OCI-LY3 (cell line): ENCODE data around the gene STPG1.
"Not testable (repeated sequence)": the region's sequence is repeated elsewhere in the genome, so short reads cannot be mapped to it uniquely, and the experiment has no call there.

Experiments used
- H2AFZ ChIP-seq: fragments of 200-600, 300-600 bp; shearing (Covaris generic); 2 replicates; pipeline ENCODE4 v1.6.0; 2014; ENCODE audit warnings: antibody characterized with exemption, low read depth, low read length
- H3K27ac ChIP-seq: fragments of 200-600, 300-600 bp; sonication (generic); 2 replicates; pipeline ENCODE4 v1.5.1; 2014; ENCODE audit warnings: mild to moderate bottlenecking, low read length, moderate library complexity, mixed read lengths
- H3K27me3 ChIP-seq: fragments of 200-600, 300-600 bp; sonication (generic); 2 replicates; pipeline ENCODE4 v1.6.1; 2014; ENCODE audit warnings: low read depth, low read length, mixed read lengths
- H3K36me3 ChIP-seq: fragments of 200-600, 300-600 bp; sonication (generic); replicated peaks from 2 replicates; pipeline ENCODE3; 2014; ENCODE audit warnings: low read depth, low read length, mixed read lengths
- H3K4me1 ChIP-seq: fragments of 300-600, 200-600 bp; sonication (generic); 2 replicates; pipeline ENCODE4 v1.6.1; 2014; ENCODE audit warnings: low read length, mixed read lengths
- H3K4me2 ChIP-seq: fragments of 200-600, 300-600 bp; sonication (generic); 2 replicates; pipeline ENCODE4 v1.6.1; 2014; ENCODE audit warnings: low read length, mixed read lengths
- H3K4me3 ChIP-seq: fragments of 300-600, 200-600 bp; sonication (generic); 2 replicates; pipeline ENCODE4 v1.5.1; 2014; ENCODE audit warnings: antibody characterized with exemption, mild to moderate bottlenecking, low read length, moderate library complexity
- H3K79me2 ChIP-seq: fragments of 300-600, 200-600 bp; shearing (Covaris generic); 2 replicates; pipeline ENCODE4 v1.6.1; 2014; ENCODE audit warnings: mild to moderate bottlenecking, low read length, mixed read lengths
- H3K9ac ChIP-seq: fragments of 300-600, 200-600 bp; shearing (Covaris generic); 2 replicates; pipeline ENCODE4 v1.6.0; 2014; ENCODE audit warnings: mild to moderate bottlenecking, low read length, moderate library complexity
- H3K9me3 ChIP-seq: fragments of 200-600, 300-600 bp; shearing (Covaris generic); 2 replicates; pipeline ENCODE4 v1.6.1; 2014; ENCODE audit warnings: low read length, mixed read lengths; ENCODE audit not compliant: insufficient read depth
- H4K20me1 ChIP-seq: fragments of 200-600, 300-600 bp; sonication (generic); 2 replicates; pipeline ENCODE4 v1.6.1; 2016; ENCODE audit warnings: low read length, mixed read lengths; ENCODE audit not compliant: insufficient read depth
- EZH2phosphoT487 ChIP-seq: fragments of 200-600 bp; shearing (Covaris generic); IDR thresholded peaks from 2 replicates; pipeline ENCODE4 v1.6.1; 2018; ENCODE audit warnings: antibody characterized with exemption, mixed run types, low read depth
- TF ChIP-seq, protein P1 (sequence below): fragments of 200-600, 300-600 bp; sonication (generic); IDR thresholded peaks from 2 replicates; pipeline ENCODE4 v1.5.1; 2014; ENCODE audit warnings: antibody characterized with exemption, low read length, low read depth

STPG1 gene

DNA sequence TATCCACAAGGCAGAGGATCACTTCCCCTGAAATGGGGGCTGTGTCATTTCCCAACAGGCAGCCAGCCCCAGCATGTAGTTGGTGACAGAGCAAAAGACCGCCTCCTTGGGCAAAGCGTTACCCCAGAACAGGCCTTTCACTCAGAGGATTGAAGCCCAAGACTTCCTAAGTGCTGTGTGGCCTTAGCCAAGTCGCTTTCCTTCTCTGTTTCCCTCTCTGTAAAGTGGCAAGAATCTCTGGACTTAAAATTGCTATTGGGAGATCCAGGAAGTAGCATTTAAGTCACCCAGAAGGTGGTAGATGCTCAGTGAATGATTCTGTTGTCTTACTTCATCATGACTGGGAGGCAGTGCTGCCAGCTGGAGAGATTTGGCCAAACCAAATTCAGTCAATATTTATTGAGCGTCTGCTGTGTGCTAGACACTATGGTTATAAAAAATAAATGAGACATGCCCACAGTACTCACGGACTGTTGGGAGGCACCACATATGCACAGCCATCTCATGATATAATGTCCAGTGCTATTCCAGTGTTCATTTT, 37.3 kb upstream of the STPG1 start:
- H3K4me3 ChIP-seq: no peak overlapping the region
- H3K4me1 ChIP-seq: peaks cover 14% of the 10 kb centered on the region
- no peaks in the 10 kb centered on the region for H3K9me3 ChIP-seq
- no peak overlapping the region for H2AFZ ChIP-seq
- no peak overlapping the region for H3K27ac ChIP-seq
- H3K36me3 ChIP-seq: no peaks in the 10 kb centered on the region
- no peaks in the 10 kb centered on the region for H3K79me2 ChIP-seq
- H4K20me1 ChIP-seq: no peaks in the 10 kb centered on the region
- H3K9ac ChIP-seq: no peak overlapping the region
- no peak overlapping the region for H3K4me2 ChIP-seq
- no peaks in the 10 kb centered on the region for H3K27me3 ChIP-seq
- TF ChIP-seq, protein P1, sequence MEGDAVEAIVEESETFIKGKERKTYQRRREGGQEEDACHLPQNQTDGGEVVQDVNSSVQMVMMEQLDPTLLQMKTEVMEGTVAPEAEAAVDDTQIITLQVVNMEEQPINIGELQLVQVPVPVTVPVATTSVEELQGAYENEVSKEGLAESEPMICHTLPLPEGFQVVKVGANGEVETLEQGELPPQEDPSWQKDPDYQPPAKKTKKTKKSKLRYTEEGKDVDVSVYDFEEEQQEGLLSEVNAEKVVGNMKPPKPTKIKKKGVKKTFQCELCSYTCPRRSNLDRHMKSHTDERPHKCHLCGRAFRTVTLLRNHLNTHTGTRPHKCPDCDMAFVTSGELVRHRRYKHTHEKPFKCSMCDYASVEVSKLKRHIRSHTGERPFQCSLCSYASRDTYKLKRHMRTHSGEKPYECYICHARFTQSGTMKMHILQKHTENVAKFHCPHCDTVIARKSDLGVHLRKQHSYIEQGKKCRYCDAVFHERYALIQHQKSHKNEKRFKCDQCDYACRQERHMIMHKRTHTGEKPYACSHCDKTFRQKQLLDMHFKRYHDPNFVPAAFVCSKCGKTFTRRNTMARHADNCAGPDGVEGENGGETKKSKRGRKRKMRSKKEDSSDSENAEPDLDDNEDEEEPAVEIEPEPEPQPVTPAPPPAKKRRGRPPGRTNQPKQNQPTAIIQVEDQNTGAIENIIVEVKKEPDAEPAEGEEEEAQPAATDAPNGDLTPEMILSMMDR: no peak
- TF ChIP-seq EZH2phosphoT487: no peak

DNA sequence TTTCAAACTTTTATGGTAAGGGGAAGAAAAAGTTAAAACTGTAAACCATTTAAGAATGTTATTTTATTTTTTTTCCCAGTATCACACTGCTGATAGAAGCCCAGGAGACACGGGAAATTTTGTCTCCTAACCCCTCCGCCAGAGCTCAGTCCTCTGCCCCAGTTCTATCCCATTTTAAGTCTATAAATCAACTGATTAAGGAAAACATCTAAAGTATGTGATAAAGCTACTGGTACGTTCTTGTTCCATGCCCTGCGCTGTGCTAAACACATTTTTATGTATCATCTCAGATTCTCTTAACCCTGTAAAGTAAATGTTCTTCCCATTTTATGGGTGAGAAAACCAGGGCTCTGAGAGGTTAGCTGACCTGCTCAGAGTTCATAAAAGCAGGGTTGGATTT, 36.7 kb upstream of the STPG1 start:
- Histone ChIP-seq H3K79me2 (no peaks in the 10 kb centered on the region), H3K36me3 (no peaks in the 10 kb centered on the region), H3K4me3 (no peak overlapping the region), H3K4me2 (no peak overlapping the region), H3K4me1 (peaks cover 14% of the 10 kb centered on the region), H4K20me1 (no peaks in the 10 kb centered on the region), H3K9ac (no peak overlapping the region), H3K27ac (no peak overlapping the region), H3K9me3 (no peaks in the 10 kb centered on the region), H2AFZ (no peak overlapping the region), H3K27me3 (no peaks in the 10 kb centered on the region)
- TF ChIP-seq, protein P1: no peak
- no peak for TF ChIP-seq EZH2phosphoT487

DNA sequence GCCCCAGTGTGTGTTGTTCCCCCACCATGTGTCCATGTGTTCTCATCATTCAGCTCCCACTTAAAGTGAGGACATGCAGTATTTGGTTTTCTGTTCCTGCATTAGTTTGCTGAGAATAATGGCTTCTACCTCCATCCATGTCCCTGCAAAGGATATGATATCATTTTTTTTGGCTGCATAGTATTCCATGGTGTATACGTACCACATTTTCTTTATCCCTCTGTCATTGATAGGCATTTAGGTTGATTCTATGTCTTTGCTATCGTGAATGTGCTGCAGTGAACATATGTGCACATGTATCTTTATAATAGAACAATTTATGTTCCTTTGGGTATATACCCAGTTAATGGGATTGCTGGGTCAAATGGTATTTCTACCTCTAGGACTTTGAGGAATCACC, 32.9 kb upstream of the STPG1 start:
- not testable (repeated sequence) for H3K9me3 ChIP-seq, H2AFZ ChIP-seq, H3K27ac ChIP-seq, H4K20me1 ChIP-seq, H3K4me3 ChIP-seq, H3K27me3 ChIP-seq, H3K79me2 ChIP-seq, H3K36me3 ChIP-seq, H3K9ac ChIP-seq, H3K4me2 ChIP-seq, H3K4me1 ChIP-seq

DNA sequence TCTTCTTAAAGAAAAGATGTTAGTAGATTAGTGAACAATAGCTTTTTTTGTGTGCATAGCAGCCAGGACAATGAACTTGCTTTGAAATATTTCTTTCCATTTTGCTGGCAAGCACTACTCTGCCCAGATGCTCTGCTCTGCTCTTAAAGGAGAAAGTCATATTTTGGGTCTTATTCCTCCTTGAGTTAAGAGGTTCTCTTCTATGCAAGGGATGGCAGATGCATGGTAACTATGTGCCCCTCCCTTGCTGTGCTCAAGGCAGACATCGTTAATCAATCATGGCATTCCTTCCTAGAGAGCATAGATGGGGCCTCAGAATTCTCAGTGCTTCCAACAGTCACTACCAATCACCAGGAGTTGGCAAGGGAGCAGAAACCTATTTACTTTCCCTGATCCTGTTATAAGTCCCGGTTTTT, 29.7 kb upstream of the STPG1 start:
- Histone ChIP-seq H4K20me1 (no peaks in the 10 kb centered on the region), H3K27me3 (no peaks in the 10 kb centered on the region), H3K36me3 (no peaks in the 10 kb centered on the region), H2AFZ (no peak overlapping the region), H3K4me3 (no peak overlapping the region), H3K4me2 (no peak overlapping the region), H3K4me1 (no peaks in the 10 kb centered on the region), H3K79me2 (no peaks in the 10 kb centered on the region), H3K27ac (no peak overlapping the region), H3K9ac (no peak overlapping the region), H3K9me3 (no peaks in the 10 kb centered on the region)
- no peak for TF ChIP-seq EZH2phosphoT487
- TF ChIP-seq, protein P1: no peak

DNA sequence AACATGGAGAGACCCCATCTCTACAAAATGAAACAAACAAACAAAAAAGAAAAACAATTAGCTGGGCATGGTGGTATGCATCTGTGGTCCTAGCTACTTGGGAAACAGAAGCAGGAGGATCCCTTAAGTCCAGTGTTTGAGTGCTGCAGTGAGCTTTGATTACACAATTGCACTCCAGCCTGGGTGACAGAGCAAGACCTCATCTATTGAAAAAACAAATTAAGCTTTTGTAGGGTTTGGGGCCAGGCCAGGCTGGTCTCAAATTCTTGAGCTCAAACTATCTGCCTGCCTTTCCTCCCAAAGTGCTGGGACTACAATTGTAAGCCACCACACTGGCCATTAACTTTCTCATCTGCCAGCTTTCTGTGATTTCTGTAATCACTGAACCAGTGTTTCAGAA, 29.2 kb upstream of the STPG1 start:
- Histone ChIP-seq H3K4me3 (no peak overlapping the region), H4K20me1 (no peaks in the 10 kb centered on the region), H3K36me3 (no peaks in the 10 kb centered on the region), H3K9me3 (no peaks in the 10 kb centered on the region), H3K9ac (no peak overlapping the region), H3K4me2 (no peak overlapping the region), H3K79me2 (no peaks in the 10 kb centered on the region), H3K27ac (no peak overlapping the region), H2AFZ (no peak overlapping the region), H3K27me3 (no peaks in the 10 kb centered on the region), H3K4me1 (no peaks in the 10 kb centered on the region)
- no peak for TF ChIP-seq EZH2phosphoT487
- TF ChIP-seq, protein P1: no peak
